OCI-LY1 (cell line): ENCODE results near the gene GDAP1L1.

ENCODE experiments used
- EZH2 ChIP-seq: fragments of 200-600 bp; sonication (generic), shearing (Covaris generic); IDR thresholded peaks from 2 replicates; pipeline ENCODE4 v1.8.0; 2017; ENCODE audit warnings: borderline replicate concordance, mixed run types, mild to moderate bottlenecking, antibody characterized with exemption, low read length, moderate library complexity, mixed read lengths
- TF ChIP-seq, protein P1 (sequence below): fragments of 200-600 bp; sonication (generic), shearing (Covaris generic); IDR thresholded peaks from 2 replicates; pipeline ENCODE4 v1.5.1; 2017; ENCODE audit warnings: mild to moderate bottlenecking, antibody characterized with exemption, low read length, moderate library complexity, mixed read lengths

DNA sequence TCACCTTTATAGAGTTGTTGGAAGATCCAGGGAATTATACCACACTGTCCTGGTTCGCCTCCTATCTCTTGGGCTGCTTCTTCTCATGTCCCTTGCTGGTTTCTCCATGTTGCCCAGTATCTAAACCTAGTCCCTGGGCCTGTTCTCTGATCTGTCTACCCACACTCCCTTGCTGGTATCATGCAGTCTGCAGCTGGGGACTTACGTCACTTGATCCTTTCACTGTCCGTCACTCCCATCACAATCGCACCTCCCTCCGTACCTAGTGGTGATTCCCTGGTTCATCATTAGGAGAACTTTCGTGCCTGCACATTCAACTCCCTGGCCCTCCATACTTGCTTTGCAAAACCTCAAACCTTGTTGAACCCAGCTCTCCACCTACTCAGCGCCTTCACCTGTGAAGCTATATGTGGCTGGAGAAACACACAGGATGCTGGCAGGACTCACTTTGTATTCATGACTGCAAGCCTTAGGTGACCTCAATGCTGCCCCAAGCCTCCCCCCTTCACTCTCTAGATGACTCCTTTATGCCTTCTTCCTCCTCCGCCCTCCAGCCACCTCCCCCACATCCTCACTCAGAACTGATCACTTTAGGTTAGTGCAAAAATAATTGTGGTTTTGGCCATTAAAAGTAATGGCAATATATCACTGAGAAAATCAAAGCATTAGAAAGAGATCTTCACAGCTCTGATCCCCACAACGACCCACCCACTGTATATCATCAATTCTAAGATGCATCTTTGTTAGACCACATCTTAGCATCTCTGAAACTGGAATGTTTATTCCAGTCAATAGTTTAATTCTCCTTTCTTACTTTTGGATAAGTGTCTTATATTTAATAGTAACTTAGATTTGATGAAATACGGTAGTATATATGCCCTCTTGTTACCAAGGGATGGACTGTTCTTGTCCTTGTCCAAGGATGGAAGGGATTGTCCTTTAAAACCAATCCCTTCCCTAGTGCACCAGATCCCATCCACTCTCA, 26.4 kb downstream of the GDAP1L1 start:
- TF ChIP-seq, protein P1, sequence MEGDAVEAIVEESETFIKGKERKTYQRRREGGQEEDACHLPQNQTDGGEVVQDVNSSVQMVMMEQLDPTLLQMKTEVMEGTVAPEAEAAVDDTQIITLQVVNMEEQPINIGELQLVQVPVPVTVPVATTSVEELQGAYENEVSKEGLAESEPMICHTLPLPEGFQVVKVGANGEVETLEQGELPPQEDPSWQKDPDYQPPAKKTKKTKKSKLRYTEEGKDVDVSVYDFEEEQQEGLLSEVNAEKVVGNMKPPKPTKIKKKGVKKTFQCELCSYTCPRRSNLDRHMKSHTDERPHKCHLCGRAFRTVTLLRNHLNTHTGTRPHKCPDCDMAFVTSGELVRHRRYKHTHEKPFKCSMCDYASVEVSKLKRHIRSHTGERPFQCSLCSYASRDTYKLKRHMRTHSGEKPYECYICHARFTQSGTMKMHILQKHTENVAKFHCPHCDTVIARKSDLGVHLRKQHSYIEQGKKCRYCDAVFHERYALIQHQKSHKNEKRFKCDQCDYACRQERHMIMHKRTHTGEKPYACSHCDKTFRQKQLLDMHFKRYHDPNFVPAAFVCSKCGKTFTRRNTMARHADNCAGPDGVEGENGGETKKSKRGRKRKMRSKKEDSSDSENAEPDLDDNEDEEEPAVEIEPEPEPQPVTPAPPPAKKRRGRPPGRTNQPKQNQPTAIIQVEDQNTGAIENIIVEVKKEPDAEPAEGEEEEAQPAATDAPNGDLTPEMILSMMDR: no peak
- no peak for TF ChIP-seq EZH2
